ENCODE results near the gene IRX5.

Gene IRX5

DNA sequence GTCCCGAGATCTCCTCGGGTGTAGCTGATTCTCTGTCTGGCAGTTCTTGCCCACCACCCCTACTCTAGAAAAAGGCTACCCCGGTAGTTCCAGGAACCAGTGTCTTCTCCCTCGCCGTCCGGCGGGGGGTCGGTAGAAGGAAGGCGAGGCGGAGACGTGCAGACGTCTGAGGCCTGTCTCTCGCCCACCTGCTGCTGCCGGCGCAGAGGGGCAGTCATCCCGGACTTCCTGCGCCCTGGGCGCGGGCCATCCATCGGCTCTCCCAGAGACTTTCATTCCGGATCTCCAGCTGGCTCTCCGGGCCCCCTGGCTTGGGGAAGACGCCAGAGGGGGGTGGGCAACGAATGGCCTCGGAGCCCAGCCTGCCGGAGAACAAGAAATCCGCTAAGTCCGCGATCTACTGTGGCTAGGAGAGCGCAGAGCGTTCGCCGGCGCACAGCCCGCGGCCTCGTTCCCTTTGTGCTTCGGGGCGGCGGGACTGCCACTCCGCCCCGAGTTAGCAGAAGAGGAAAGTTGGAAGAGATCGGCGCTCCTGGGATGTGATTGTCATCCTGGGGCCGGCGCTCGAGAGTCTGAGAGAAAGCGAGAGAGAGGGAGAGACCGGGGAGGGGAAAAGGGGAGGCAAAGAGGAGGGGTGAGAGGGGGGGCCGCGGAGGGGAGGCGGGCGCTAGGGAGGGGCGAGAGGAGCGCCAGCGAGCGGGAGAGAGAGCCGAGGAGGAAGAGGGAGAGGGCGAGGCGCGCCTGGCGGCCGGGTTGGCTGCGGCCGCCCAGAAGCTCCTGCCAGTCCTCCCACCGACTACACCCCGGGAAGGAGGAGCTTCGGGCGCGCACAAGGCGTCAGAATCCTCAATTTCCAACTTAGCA is at the start of gene IRX5:
Gene IRX5, plus strand, starts transcription at position 861 of the 864 bp plus-strand sequence. CDS start 334 bp downstream, outside the sequence.
- peak; percentile 92 for DNase-seq (ENCODE audit: low spot score)

DNA sequence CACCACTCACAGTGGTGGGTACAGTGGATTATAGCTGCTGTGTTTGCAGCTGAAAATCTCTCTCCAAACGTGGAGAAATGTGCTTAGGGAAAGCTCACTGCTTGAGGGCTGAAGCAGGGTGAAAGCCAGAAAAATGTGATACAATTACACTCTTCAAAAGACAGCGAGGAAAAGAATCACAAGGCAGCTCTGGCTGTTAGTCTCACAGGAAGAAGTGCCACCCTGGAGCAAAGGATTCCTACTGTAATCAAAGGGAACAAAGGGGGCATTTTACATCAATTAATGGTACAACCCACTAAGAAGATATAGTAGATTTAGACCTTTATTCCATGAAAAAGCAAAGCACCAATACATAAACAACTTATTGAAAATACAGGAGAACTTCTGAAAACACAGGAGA is 48.1 kb upstream of the IRX5 start:
- no peak for DNase-seq (ENCODE audit: low spot score)

DNA sequence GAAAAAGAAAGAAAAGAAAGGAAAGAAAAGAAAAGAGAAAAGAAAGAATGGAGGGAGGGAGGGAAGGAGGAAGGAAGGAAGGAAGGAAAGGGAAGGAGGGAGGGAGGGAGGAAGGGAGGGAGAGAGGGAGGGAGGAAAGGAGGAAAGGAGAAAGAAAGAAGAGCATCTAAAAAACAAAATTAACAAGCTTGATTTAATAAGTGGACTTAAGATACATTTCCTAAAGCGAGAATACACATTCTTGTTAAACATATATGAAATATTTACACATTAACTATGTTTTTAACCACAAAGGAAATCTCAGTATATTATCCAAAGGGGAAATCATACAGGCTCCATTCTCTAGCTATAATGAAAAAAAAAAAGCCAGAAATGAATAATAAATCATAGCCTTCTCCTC is 47.3 kb upstream of the IRX5 start:
- DNase-seq (ENCODE audit: low spot score) = no peak

DNA sequence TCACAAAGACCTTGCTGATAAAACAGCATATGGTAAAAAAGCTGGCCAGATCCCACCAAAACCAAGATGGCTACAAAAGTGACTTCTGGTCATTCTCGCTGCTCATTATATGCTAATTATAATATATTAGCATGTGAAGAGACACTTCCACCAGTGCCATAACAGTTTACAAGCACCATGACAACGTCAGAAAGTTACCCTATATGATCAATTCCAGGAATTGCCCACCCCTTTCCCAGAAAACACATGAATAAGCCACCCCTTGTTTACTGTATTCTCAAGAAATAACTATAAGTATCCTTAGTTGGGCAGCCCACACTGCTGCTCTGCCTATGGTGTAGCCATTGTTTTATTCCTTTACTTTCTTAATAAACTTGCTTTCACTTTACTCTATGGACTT is 44.6 kb upstream of the IRX5 start:
- DNase-seq (ENCODE audit: low spot score) = no peak

DNA sequence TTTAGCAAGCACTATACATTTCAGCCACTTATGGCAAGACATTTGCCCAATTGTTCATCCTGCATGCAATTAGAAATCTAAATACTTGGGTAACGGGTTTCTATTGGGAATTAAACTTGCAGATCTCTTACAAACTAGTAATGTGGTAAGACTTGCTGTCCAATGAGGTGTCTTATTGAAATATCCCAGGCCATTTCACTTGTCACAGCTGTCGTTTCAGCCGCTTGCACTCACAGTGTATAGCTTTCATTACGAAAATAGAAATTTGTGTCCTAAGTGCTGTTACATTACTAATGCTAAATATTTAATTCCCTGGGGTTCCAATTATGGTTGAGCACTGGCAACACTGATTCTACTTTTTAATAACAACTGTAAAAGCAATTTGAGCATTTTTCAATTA is 40.3 kb upstream of the IRX5 start:
- DNase-seq (ENCODE audit: low spot score) = no peak

DNA sequence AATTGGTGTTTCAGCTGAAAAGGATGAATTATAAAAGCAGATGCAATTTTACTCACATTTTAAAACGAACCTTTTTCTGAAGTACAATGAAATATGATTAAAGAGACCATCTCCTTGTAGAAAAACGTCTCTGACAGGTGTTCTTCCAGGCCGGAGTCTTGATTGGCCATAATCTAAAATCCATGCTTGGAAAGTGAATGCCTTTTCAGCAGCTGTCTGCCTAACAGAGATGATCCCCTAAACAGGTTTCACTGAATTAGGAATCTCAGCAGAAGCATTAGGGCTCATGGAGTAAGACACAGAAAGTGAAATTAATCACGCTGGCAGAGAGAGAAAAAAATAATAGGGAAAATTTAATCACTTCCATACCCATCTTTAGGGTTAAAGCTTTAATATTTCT is 39.3 kb upstream of the IRX5 start:
- DNase-seq (ENCODE audit: low spot score) = no peak

DNA sequence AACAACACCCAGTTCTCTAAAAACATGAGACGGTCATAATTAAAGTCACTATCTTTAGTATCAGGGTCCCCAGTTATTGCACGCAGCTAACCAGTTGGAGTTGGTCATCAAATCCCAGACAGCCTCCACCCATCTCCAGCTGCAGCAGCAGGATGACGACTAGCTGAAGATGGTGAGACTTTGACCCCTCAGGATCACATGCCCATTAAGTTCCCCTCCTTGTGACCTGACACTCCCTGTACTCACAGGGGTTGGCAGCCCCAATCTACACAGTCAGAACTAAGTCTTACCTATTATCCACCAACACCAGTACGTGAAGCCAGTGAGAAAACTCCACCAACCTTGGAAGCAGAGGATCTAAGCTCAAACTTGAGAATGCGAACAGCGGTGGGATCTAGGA is 37.7 kb upstream of the IRX5 start:
- DNase-seq (ENCODE audit: low spot score) = peak; percentile 11

DNA sequence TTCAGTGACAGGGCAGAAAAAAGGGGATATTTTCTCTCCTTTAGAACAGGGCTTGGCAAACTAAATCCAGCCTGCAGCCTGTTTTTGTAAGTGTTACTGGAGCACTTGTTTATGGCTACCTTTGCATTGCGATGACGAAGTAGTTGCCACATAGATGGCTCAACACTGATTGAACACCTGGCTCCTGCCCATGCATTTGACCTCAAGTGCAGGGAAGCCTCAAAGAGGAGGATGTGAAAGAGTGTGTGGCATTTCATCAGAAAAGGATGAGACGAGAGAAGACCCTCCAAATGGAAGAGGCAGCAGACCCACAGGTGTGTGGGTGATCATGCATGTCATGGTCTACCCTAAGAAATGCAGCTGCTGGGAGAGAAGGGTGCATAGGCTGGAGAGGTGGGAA is 32.7 kb upstream of the IRX5 start:
- no peak for DNase-seq (ENCODE audit: low spot score)

DNA sequence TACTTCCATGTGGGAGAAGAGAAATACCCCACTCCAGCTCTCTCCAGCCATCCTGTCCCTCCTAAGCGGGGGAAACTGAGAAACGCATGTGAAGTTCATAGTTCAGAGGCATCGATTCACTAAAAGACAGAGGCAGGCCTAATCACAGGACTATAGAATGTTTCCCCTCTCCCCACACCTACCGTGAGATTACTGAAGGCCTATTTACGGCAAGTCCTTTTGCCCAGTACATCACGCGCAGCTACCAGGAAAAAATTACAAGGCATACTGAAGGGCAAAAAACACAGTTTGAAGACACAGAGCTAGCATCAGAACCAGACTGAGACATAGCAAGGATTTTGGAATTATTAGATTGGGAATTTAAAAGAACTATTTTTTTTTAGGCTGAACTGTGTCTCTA is 29.1 kb upstream of the IRX5 start:
- no peak for DNase-seq (ENCODE audit: low spot score)

DNA sequence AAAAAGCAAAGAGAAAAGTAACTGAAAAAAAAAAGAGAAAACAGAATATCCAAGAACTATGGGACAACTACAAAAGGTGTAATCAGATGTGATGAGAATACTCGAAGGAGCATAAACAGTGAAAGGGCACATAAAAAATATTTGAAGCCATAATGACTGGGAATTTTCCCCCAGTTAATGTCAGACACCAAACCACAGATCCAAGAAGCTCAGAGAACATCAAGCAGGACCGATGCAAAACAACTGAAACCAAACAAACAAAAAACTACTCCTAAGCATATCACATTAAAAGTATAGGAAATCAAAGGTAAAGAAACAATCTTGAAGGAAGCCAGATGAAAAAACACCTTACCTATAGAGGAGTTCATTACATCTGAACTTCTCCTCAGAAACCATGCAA is 27.6 kb upstream of the IRX5 start:
- DNase-seq (ENCODE audit: low spot score) = no peak

DNA sequence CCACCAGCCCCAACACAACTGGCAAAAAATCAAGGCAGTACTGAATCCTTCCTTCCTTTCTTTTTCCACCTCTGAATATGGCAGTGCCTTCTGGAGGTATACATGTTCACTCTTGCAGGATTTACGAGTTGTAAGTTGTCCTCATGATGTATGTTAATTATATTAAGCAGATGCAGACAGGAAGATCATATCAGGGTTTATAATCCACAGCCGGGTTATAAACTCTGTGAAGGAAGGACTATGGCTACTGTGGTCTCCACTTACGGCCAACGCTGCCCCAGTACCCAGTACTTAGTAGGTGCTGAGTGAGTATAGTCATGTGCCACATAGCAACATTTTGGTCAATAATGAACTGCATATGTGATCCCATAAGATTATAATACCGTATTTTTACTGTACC is 19.6 kb upstream of the IRX5 start:
- no peak for DNase-seq (ENCODE audit: low spot score)

DNA sequence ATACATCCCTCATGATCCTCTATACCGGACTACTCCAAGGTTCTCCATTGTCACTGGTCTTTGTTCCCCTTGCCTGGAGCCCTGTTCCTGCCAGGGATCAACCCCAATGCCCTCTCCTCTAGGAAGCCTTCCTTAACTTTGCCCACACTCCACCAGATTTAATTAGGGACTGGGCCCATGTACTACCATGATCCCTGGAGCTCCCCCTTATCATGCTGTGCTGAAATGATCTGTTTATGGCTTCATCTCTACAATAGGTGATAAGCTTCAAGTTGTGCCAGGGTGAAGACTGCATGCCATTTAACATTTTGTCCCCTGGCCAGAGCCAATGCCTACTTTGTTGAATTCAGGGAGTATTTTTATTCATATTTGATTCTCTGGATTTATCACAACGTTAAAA is 17.9 kb upstream of the IRX5 start:
- no peak for DNase-seq (ENCODE audit: low spot score)

DNA sequence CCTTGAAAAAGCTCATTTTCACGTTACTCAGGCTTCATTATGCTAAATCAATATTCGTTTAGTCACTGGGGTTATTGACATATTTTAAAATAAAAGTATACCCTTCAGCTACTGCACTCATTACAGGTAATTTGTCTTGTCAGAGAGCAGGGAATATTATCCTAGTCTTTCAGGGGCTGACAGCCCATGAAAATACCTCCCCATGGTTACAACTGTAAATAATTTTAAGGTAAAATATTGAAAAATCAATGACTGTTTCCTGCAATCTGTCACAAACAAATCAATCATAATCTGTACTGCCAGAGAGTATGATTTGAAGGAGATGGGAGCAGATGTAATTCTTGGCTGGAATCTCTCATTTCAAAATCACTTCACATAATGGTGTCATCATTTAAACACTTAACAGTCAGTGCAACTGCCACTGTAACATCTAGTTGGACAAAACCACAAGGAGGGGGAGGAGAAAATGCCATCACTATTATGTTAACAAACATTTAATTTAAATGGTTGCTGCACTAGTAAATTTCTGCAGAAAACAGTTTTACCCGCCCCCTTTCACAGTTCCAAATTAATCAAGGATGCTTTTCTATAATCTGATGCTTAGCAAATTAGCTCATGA is 9.3 kb upstream of the IRX5 start:
- no peak for DNase-seq (ENCODE audit: low spot score)

DNA sequence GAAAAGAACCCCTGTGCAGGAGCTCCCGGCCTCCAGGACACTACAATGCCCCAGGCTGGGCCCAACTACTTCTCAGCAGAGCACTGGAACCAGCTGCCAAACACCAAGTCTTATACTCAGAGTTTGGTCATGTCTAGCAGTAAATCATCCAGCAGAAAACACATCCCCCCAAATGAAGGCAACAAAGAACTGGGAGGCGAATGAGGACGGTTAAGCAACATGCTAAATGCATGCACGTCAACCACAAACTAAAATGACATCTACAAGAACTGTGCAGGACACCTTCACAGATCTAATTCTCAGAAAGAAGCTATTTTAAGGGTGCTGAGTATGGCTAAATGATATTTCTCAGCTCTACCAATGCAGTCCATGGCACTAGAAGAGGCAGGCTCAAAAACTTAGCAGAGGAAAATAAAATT is 7.6 kb upstream of the IRX5 start:
- no peak for DNase-seq (ENCODE audit: low spot score)

DNA sequence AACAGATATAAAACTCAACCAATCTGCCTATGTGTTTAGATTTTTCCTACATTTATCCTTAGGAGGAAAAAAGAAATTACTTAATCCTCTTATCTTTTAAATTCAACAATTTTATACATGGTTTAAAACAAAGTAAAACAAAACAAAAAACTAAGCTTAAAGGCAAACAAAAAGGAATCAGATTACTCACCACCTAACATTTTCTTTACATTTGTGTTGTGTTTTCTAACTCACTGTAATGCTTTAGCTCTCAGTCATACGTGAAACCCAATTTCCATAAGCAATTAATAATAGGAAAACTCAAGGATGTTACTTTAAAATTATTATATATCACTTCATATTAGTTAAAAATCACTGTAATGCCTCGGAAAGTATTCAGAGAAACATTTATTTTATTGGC is 6.7 kb upstream of the IRX5 start:
- no peak for DNase-seq (ENCODE audit: low spot score)

DNA sequence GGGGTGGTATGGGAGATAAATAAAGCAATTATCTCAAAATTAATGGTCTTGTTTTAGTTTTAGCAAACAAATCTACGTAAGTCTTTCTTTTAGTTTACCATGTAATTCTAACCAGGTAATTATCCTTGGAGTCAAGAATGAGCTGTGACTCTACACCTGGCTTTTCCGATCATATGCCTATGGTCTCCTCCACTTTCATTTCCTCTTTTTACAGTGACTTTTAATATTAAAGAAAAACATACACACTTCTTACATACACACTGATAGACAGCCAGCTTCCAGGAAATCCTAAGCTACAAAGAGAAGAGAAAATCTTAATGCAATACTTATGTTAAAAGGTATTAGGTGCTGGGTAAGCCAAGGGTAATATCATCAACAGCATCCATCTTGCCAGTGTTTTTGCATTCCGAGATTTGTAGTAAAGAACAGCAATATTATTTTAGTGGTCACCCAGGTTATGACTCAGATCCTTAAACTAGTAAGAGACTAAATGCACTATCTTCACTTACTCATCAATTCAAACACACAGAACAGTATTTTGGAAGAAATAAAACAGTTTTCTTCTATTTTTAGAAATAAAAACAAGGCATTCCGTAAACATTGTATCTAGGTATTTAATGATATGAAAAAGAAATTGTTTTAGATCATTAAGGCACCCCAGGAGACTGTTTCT is 4.4 kb upstream of the IRX5 start:
- no peak for DNase-seq (ENCODE audit: low spot score)

DNA sequence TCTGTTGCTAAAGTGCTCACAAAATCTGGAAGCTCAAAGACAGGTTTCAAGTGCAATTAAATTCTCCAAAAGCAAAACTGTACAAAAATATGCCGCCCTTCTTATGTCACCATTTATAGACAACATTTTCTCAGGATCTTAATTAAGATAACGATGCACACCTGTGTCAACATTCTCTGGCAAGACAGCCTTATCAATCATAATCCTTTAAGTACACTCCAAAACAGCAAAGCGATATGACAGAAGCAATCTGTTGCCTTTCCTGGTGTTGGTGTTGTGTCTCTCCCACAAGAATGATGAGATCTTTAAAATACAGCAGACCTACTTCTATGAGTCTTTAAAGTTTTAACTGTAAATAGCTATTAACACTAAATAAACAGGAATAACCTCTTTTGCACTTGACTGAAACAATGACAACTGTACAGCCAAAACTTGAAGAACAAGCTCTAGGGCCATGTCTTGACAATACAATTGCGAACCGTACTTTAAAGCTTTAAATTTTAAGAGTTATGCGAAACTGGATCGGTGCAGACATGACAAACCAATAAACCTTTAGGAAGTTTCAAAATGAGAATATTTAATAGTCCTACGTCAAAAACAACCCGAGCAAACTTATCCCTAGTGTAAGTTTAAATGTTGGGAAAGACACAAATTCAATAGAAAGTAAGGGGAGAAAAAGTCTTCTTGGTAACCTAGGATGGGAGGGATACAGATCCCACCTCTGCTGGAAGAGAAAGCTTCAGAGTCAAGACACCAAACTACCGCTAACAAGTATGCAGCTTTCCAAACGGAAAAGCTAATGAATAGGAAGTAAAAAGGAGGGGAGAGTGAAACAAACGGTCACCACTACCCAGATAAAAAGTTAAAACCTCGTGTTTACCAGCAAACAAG is 3.3 kb upstream of the IRX5 start:
- DNase-seq (ENCODE audit: low spot score) = no peak

DNA sequence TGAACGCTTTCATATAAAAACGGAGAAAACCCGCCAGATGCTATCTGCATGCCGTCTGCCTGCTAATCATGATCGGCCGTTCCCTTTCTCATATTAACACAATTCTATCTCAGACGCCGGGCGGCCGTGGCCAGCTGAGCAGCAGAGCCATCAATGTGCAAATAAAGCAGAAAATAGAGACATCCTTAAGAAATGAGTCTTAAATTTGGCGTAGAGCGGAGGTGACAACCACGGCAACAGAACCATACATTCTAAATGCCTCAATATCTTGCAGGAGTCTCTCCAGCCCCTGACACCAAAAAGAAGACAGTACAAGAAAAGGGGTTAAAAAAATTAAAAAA is 2.7 kb upstream of the IRX5 start:
- DNase-seq (ENCODE audit: low spot score) = peak; percentile 16

DNA sequence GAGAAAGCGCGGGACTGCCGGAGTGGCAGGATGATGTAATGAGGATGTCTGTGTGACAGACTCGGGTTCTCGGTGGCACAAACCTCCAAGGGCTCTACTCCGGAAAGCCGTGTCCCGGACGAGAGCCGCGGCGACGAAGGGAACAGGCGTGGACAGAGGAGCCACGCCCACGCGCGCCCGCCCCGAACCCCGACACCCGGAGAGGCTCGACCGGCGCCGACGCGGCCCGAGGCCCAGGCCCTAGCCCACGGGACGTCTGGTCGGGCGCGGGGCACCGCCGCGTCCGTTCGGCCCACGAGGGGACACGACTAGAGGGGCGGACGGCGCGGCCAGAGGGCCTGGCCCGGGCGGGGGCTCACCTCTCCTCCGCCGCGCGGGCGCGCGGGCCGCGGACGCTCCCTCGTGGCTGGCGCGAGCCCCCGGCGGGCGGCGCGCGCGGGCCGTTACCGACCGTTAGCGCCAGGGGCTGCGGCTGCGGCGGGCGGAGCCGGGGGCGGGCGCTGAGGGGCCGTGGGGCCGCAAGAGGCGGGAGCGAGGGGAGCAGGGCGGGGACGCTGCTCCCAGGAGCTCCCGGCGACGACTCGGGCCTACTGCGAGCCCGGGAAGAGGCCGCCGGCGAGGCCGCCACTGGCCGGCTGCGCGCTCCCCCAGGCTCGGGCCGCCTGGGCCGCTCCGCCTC is 2.1 kb upstream of the IRX5 start:
- peak; percentile 53 for DNase-seq (ENCODE audit: low spot score)

DNA sequence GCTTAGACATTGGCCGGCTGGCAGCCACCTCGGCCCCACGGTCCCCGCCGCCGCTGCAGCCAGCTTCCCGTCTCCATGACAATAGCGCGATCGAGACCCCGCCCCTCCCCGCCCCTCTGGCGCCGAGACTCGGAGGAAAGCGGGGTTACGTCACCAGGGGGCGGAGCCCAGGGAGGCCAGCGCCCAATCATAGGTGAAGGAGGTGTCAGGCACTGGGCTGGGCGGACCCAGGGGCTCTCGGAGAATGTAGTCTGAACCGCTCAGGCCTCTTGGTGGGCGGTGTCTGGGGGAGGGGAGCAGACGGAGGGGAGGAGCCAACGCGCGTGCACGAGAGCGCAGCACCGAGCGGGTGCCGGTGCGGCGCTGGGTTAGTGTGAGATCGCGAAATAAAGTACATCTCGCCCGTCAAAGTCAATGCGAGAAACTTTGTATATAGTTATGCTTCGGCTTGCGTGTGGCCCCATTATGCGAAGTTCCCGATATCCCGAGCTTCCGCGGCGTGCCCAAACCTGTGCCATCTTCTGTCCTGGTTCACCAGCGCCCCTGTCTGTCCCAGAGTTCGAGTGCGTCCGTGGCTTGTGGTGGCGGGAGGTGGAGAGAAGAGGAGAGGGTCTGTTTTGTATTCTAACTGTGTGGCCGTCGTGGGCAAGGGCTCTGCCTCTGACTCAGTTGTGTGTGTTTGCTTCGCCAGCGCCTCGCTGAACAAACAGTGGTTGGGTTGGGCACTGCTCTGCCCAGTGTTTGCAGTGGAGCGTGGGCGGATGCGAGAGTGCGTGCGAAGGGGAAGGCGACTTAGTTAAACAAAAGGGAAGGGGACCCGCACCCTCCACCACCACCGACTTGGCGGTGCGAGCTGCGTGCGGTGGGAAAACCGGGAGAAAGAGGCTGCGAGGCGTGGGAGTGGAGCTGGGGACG is 1.3 kb upstream of the IRX5 start:
- DNase-seq (ENCODE audit: low spot score) = peak; percentile 98

DNA sequence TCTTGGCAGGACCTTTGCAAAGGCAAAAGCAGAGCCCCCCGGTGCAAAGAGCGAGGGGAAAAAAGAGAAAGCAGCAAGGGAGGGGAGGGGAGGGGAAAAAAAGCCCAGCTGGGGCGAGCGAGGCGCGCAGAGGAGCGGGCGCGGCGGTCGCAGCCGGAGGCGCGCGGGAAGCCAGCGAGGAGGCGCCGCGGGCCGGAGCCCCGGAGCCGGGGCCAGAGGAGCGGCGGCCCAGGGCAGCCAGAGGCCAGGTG is 129 bp downstream of the IRX5 start:
- DNase-seq (ENCODE audit: low spot score) = no peak
